ENCODE measurements around the gene ARHGEF40. TPM values are rescaled to one million over a fixed set of nuclear protein-coding genes. Genes with fewer than 3 reads are reported as not detected.

The ARHGEF40 gene
- total RNA-seq, 1 donor from 2014 or later: 39.2 TPM

DNA sequence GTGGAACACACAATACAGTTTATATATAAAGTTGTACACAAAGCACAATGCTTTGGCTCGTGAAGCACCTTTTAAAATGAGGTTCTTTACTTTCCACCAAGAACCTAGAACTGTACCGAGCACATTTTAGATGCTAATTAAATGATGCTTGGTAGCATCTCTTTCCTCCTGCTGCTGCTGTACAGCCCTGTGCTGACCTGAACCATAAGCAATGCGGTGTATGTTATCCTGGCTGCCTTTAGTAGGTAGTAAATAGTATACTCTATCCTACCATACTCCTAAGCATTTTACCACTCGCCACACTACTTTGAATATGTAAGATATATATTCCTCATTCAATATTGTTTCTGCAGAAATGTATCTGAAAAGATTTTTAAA lies 15.3 kb upstream of the ARHGEF40 start:
- intact Hi-C loops (cut with DNase I): no loop called here
- ATAC-seq: no peak

DNA sequence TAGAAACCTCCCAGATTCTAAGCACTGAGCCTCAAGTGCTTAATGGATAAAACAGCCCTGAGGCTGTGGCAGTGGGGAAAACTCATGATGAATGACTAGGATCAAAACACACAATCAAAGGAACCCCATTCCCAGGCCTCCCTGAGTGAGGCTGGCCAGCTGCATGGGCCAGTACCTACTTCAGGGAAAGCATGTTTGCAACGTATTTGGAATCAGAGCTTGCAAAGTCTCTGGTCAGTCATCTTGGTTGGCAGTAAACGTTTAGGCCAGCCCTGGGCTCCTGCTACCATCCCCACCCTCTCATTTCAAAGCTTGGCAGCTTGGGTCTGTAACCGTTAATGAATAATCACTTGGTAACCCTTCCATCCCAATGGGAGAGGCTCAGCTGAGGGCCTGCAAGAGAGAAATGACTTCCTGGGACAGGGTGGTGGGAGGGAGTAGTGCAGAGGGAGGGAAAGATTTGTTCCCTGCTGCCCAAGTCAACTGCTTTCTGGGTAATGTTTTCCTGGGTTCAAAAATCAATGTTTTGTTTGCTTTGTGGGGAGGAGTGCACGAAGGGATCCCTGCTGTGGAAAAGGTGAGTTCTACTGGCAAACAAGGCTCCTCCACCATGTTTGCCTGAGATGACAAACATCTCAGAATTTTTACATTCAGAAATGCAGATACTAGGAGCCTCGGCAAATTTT lies 14.5 kb upstream of the ARHGEF40 start:
- intact Hi-C loops (cut with DNase I): no loop called here
- H3K4me1 ChIP-seq: no peaks in the 10 kb centered on the region
- no peaks in the 10 kb centered on the region for H3K36me3 ChIP-seq
- no peaks in the 10 kb centered on the region for H3K9me3 ChIP-seq
- H3K4me3 ChIP-seq: no peak overlapping the region
- no peak overlapping the region for H3K27ac ChIP-seq
- no peak for DNase-seq
- ATAC-seq: no peak
- no peaks in the 10 kb centered on the region for H3K27me3 ChIP-seq
- no peak for TF ChIP-seq CTCF (IDR thresholded peaks at IDR 0.05)

More for the DNA sequence above, 15.3 kb upstream of the ARHGEF40 start:
- H3K4me1 ChIP-seq: no peaks in the 10 kb centered on the region
- DNase-seq: no peak
- H3K27ac ChIP-seq: no peak overlapping the region
- H3K36me3 ChIP-seq: no peaks in the 10 kb centered on the region
- H3K27me3 ChIP-seq: no peaks in the 10 kb centered on the region
- no peak overlapping the region for H3K4me3 ChIP-seq
- no peaks in the 10 kb centered on the region for H3K9me3 ChIP-seq
- no peak for TF ChIP-seq CTCF (IDR thresholded peaks at IDR 0.05)

DNA sequence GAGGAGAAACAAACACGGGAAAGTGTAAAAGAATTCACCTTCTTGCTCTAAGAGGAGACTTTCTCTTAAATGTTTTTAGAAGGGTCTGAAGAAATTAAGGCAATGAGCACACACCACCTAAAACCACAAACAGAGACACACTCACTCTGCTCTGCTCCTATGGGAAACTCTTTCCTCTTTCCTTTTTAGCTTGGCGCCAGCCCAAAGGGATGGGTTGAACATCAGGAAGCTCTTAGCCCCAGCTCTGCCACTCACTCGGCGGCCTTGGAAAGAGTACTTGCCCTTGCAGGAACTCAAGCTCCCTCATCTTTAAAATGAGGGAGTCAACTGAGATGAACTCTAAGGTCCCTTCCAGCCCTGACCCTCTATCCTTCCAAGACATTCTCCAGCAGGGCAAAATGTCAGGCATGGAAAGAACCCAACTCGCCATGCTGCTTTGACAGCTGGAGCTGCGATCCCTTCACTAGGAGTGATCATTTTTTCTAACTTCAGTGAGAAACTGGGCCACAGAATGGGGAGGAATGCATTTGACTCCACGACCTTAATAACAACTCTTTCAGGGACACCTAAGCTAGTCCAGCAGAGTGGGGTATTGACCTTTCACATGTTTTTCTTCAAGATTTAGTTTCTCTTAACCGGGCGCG lies 13.5 kb upstream of the ARHGEF40 start:
- ATAC-seq (no peak), DNase-seq (no peak)
- no peak overlapping the region for H3K4me3 ChIP-seq
- no peaks in the 10 kb centered on the region for H3K36me3 ChIP-seq
- no peak for TF ChIP-seq CTCF (IDR thresholded peaks at IDR 0.05)
- intact Hi-C loops (cut with DNase I): no loop called here
- H3K27me3 ChIP-seq: no peaks in the 10 kb centered on the region
- H3K4me1 ChIP-seq: no peaks in the 10 kb centered on the region
- no peak overlapping the region for H3K27ac ChIP-seq
- H3K9me3 ChIP-seq: no peaks in the 10 kb centered on the region

- DNase-seq: no peak
- Histone ChIP-seq H3K27me3 (no peaks in the 10 kb centered on the region), H3K36me3 (no peaks in the 10 kb centered on the region), H3K9me3 (no peaks in the 10 kb centered on the region), H3K27ac (no peak within 1 kb of the TSS), H3K4me3 (no peak within 1 kb of the TSS), H3K4me1 (no peaks in the 10 kb centered on the region)
- TF ChIP-seq CTCF (IDR thresholded peaks at IDR 0.05): no peak
- ATAC-seq: peak; percentile 15
- intact Hi-C loops (cut with DNase I): no loop called here
These were observed 12.1 kb upstream of the ARHGEF40 start, which contains the start of gene RNASE8 for GRCh38 chr14:21057803-21058675. RNASE8 (plus strand) TSS chr14:21057822; CDS start chr14:21057893, 71 bp downstream.

DNA sequence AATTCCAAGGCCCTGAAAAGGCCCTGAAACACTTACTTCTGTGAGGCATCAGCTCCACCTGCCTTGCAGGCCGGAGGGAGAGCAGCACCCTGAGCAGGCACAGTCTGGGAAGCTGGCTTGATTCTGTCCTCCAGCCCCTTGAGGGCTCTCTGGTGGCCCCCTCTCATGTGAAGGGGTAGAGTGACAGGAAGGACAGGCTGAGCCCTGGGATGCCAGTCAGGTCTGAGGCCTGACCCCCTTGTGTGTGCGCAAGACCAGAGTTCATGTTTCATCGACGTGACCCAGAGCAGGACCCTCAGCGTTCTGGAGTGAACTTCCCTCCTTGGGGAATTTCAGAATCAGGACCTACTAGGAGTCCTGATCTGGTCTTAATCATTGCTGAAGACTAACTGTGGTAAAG lies 11.2 kb upstream of the ARHGEF40 start:
- DNase-seq: no peak

More for the DNA sequence above, 11.2 kb upstream of the ARHGEF40 start:
- no peak overlapping the region for H3K4me3 ChIP-seq
- intact Hi-C loops (cut with DNase I): no loop called here
- no peaks in the 10 kb centered on the region for H3K4me1 ChIP-seq
- H3K27me3 ChIP-seq: no peaks in the 10 kb centered on the region
- no peaks in the 10 kb centered on the region for H3K36me3 ChIP-seq
- H3K27ac ChIP-seq: no peak overlapping the region
- no peak for TF ChIP-seq CTCF (IDR thresholded peaks at IDR 0.05)
- ATAC-seq: no peak
- H3K9me3 ChIP-seq: no peaks in the 10 kb centered on the region

Data from upper lobe of right lung (tissue), 1 donor.